H1 (cell line): ENCODE results near the gene SDR39U1.

Experiments used
- BRCA1 ChIP-seq: IDR thresholded peaks from 2 replicates; pipeline ENCODE4 v1.6.1; 2012; ENCODE audit warnings: low read depth, low read length, improper control_type of control experiment
- EZH2 ChIP-seq: fragments of 200-600 bp; sonication (generic); IDR thresholded peaks from 2 replicates; pipeline ENCODE4 v1.7.1; 2012; ENCODE audit warnings: low read depth, mild to moderate bottlenecking, moderate library complexity, low read length, inconsistent platforms; ENCODE audit not compliant: severe bottlenecking
- POLR2AphosphoS5 ChIP-seq: IDR thresholded peaks from 2 replicates; pipeline ENCODE4 v1.6.1; 2011; ENCODE audit warnings: low read depth, low read length
- TF ChIP-seq, protein P1 (sequence below), 3 experiments: IDR thresholded peaks; 1 replicate in 2 of 3; 2 replicates in 1 of 3; pipeline versions ENCODE4 v1.5.1 to v1.6.1; 2011; ENCODE audit warnings: low read length in 3 of 3, mild to moderate bottlenecking in 3 of 3, inconsistent platforms in 2 of 3, low read depth in 1 of 3, moderate library complexity in 1 of 3; ENCODE audit not compliant: insufficient read depth in 1 of 3; ENCODE audit errors: control extremely low read depth in 1 of 3

DNA sequence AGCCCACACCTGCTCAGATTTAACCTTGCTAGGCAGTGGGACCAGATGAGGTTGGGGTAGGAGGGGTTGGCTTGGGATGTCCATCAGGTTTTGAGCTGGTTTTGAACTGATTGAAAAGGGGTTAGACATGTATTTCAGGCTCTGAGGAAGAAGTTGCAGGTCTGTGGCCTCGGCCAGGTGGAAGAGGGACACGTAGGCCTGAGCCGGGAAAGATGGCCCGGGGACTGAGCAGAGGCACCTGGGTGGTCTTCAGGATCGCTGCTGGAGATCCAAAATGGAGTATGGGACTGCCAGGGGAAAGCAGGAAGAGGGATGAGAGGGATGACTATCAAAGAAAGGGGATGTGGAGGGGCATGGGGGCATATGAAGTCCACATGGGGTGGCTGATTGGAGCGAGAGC, 36.2 kb downstream of the SDR39U1 start:
- TF ChIP-seq, protein P1, sequence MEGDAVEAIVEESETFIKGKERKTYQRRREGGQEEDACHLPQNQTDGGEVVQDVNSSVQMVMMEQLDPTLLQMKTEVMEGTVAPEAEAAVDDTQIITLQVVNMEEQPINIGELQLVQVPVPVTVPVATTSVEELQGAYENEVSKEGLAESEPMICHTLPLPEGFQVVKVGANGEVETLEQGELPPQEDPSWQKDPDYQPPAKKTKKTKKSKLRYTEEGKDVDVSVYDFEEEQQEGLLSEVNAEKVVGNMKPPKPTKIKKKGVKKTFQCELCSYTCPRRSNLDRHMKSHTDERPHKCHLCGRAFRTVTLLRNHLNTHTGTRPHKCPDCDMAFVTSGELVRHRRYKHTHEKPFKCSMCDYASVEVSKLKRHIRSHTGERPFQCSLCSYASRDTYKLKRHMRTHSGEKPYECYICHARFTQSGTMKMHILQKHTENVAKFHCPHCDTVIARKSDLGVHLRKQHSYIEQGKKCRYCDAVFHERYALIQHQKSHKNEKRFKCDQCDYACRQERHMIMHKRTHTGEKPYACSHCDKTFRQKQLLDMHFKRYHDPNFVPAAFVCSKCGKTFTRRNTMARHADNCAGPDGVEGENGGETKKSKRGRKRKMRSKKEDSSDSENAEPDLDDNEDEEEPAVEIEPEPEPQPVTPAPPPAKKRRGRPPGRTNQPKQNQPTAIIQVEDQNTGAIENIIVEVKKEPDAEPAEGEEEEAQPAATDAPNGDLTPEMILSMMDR (IDR thresholded peaks at IDR 0.05; ENCODE audit: control extremely low read depth in 1 of 3, insufficient read depth in 1 of 3, low read depth in 1 of 3, low read length in 3 of 3): no peak
- TF ChIP-seq EZH2 (no peak), BRCA1 (no peak), POLR2AphosphoS5 (no peak)
